Fibroblast of skin of right biceps (primary cell): ENCODE data around the gene TCEANC2.
"Not testable (repeated sequence)": the region's sequence is repeated elsewhere in the genome, so short reads cannot be mapped to it uniquely, and the experiment has no call there.

ENCODE experiments used
- DNase-seq: peaks from one replicate; pipeline ENCODE4 v3.0.0-alpha.2; 2013

Gene TCEANC2

DNA sequence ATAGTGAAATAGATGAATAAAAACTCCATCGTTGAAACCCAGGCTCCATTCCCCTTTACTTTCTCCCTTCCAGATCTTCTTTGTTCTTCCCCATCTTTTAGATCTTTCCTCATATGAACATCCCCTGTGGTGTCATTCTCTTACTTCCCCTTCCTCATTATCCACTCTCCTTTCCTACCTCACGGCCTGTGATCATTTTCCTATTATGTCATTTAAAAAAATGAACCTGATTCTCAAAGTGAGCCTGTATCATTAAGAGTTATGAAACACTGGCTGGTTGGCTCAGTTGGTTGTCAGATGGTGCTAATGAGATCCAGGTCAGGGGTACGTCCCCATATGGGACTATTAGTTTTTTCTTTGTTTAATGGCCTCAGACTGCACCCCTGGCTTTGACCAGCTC, 38.3 kb downstream of the TCEANC2 start:
- no peak for DNase-seq

- no peak for DNase-seq
Measured at GRCh38 chr1:54094001-54094729, 40.8 kb downstream of the TCEANC2 start.

DNA sequence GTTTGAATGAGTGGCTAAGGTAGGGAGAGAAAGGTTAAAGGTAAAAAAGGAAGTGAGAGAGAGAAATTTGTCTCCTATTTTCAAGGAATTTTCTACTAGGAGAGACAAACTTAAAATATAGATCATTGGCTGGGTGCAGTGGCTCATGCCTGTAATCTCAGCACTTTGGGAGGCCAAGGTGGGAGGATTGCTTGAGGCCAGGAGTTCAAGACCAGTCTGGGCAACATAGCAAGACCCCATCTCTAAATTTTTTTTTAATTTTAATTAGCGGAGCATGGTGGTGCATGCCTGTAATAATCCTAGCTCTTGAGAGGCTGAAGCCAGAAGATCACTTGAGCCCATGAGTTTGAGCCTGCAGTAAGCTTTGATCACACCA, 41.3 kb downstream of the TCEANC2 start:
- DNase-seq: not testable (repeated sequence)

- no peak for DNase-seq
Measured at GRCh38 chr1:54095546-54096226, 42.3 kb downstream of the TCEANC2 start.

- DNase-seq: no peak
Measured at GRCh38 chr1:54096227-54096876, 42.9 kb downstream of the TCEANC2 start.

DNA sequence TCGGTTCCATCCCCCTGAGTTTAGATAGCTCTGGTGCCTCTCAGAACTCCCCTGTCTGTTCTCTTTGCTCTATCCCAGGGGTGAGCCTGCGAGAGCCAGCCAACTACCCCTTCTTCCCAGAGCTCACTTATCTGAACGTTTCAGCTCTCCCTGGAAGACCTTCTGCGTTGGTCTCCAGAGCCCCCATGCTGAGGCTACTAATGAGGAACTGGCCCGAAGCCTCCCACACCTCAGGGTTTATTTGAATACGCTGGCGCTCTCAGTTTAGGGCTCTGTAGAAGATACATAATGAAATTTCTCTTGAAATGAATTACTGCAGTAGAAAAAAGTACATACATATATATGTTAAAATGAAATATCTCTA, 43.5 kb downstream of the TCEANC2 start:
- DNase-seq: no peak

- DNase-seq: no peak
Measured at GRCh38 chr1:54099061-54099610, 45.7 kb downstream of the TCEANC2 start.

GRCh38 chr1:54100500-54100899, 47.1 kb downstream of the TCEANC2 start:
- no peak for DNase-seq

- DNase-seq: no peak
Measured at GRCh38 chr1:54103414-54103813, 50.0 kb downstream of the TCEANC2 start.

GRCh38 chr1:54104613-54105012, 51.2 kb downstream of the TCEANC2 start:
- not testable (repeated sequence) for DNase-seq

GRCh38 chr1:54105080-54105479, 51.7 kb downstream of the TCEANC2 start:
- no peak for DNase-seq

GRCh38 chr1:54105736-54106269, 52.4 kb downstream of the TCEANC2 start:
- DNase-seq: no peak

GRCh38 chr1:54107131-54107530, 53.7 kb downstream of the TCEANC2 start:
- DNase-seq: peak; percentile 74

DNA sequence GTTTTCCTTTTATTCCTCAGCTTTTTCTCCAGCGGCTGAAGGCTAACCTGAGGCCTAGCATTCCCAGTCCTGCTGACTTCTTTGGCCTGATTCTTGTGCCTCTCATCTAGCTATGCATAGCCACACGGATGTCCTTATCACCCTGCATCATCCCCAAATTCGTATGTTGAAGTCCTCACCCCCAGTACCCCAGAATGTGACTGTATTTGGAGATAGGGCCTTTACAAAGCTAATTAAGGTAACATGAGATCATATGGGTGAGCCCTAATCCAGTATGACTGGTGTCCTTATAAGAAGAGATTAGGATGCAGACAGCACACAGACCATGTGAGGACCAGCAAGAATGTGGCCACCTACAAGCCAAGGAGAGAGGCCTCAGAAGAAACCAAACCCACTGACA, 54.7 kb downstream of the TCEANC2 start:
- no peak for DNase-seq

DNA sequence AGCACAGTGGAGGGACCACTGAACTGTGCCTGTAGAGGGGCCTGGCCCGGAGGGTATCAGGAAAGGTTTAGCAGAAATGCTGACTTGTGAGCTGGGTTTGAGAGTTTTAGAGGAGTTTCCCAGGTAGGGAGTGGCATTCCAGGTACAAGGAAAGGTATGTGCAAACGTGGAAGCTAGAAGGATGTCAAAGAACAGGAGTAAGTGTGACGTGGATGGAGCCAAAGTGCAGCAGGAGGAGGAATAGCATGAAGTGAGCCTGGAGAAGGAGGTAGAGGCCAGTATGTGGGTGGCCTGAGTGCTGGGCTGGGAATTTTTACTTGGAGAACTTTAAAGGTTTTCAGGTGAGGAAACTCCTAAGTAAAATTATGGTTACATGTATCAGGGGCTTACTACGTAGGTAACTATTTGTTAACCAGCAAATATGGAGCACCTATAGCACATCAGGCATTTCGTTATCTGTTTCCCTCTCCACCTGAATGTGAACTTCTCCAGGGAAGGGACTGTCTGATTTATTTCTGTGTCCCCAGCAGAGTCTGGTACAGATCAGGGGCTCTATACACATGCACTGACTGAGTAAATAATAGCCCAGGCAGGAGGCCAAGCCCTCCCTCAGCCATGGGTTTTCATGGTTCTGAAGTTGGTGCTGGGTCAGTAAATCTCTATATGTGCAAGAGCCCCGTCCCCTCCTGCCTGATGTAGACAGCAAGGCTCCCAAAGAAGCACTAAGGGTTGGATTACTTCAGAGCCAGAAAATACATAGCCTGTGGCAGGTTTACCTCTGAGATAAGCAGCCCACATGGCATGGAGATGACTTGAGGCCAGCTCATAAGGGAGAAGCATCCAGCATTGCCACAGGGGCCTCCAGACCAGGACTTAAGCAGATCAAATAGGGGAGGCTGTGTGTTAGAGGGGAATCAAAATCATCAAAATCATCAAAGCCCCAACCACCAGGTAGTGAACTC, 56.0 kb downstream of the TCEANC2 start:
- DNase-seq: no peak

DNA sequence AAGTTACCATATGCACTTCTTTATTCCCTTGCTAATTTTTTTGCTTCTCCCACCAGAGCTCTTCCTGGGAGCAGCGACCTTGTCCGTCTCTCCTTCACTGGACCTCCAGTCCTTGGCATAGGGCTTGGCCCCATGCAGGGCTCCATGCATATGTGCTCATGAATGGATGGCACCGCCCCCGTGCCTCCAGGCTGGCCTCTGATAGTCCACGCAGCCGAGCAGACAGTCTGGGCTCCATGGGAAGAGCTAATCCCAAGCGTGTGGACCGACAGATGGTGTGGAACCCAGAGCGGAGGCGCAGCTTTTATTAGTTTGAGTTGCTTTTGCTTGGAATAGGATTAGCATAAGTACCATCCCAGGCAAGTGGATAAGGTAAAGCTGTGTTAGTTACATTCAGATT, 57.6 kb downstream of the TCEANC2 start:
- DNase-seq: no peak

- DNase-seq: no peak
Measured at GRCh38 chr1:54111624-54112023, 58.2 kb downstream of the TCEANC2 start.

GRCh38 chr1:54112027-54112426, 58.6 kb downstream of the TCEANC2 start:
- DNase-seq: no peak

DNA sequence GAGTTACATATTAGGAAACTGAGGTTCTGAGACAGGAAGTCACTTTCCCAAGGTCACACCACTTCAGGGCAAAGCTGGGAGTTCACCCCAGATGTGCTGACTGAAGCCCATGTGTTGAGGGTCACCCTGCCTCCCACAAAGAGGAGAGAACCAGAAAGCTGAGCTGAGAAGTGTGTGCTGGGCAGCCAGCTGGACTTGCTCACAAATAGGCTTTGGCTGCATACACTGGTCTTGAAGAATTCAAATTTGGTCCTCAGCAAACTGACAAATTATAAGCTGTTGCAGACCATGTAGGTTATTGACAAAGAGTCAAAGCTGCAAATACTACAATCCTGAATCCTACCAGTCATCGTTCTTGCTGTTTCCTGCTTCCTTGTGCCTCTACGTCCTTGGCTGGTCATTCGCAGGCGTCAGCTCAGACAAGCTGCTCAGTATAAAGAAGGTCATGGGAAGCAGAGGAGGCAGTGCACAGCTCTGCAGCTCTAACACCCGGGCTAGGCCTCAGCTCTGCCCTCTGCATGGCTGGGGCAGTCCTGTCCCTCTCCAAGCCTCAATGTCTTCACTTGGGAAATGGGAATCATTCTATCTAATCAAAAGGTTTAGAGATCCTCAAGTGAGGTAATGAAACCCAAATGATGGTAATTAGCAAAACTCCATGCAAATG, 59.4 kb downstream of the TCEANC2 start:
- DNase-seq: no peak

GRCh38 chr1:54114001-54114400, 60.6 kb downstream of the TCEANC2 start:
- no peak for DNase-seq

DNA sequence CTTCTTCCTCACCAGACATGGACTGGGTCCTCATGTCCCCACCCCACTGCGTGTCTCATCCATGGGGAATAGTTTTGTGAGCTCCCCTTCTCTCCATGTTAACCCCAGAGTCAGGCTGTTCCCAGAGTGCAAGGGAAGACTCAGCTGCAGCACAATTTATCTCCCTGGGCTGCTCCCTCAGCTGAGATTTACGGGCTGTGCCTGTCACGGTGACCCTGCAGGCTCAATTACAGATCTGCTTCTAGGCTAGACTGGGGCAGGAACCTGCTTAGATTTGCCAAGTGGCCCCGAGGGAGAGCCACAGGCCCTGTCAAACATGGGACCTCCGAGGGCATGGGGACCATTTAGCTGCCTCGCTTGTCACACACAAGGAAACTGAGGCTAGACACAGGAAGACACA, 61.5 kb downstream of the TCEANC2 start:
- no peak for DNase-seq

- DNase-seq: no peak
Measured at GRCh38 chr1:54115520-54115919, 62.1 kb downstream of the TCEANC2 start.
